ENCODE results near the gene EDC4.

The EDC4 gene

DNA sequence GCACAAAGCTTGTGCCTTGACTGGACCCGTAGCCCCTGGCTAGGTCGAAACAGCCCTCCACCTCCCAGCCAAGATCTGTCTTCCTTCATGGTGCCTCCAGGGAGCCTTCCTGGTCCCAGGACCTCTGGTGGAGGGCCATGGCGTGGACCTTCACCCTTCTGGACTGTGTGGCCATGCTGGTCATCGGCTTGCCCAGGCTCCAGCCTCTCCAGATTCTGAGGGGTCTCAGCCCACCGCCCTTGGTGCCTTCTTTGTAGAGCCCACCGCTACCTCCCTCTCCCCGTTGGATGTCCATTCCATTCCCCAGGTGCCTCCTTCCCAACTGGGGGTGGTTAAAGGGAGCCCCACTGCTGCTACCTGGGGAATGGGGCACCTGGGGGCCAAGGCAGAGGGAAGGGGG, 55.3 kb downstream of the EDC4 start:
- DNase-seq (ENCODE audit: low read depth in 1 of 2, low spot score in 1 of 2), result no peak

DNA sequence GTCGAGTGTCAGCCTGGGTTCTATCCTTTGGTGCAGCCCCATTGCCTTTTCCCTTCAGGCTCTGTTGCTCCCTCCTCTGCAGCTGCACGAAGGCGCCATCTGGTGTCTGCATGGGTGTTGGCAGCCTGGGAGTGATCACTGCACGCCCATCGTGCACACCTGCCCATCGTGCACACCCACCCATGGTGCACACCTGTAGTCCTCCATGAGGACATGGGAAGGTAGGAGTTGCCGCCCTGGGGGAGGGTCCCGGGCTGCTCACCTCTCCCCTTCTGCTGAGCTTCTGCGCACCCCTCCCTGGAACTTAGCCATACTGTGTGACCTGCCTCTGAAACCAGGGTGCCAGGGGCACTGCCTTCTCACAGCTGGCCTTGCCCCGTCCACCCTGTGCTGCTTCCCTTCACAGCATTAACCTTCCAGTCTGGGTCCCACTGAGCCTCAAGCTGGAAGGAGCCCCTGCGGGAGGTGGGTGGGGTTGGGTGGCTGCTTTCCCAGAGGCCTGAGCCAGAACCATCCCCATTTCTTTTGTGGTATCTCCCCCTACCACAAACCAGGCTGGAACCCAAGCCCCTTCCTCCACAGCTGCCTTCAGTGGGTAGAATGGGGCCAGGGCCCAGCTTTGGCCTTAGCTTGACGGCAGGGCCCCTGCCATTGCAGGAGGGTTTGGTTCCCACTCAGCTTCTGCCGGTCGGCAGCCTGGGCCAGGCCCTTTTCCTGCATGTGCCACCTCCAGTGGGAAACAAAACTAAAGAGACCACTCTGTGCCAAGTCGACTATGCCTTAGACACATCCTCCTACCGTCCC, 55.9 kb downstream of the EDC4 start:
- peak; percentile 53 to 78 for DNase-seq (ENCODE audit: low read depth in 1 of 2, low spot score in 1 of 2)

DNA sequence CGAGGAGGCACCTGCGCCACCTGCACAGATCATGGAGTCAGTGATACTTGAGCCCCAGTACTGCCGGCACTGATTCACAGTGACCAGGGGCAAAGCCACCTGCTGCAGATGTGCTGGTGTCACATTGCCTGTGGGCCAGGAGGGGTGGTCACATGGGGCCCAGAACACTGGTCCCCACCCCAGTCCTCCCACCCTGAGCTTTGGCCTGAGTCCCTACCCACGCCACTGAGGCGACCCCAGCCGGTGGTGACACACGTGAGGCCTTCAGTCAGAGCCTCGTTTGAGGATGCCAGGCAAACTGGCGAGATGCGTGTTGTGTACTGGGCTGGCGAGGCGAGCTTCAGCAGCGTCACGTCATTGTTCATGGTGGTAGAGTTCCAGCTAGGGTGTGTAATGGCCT, 57.3 kb downstream of the EDC4 start:
- DNase-seq (ENCODE audit: low read depth in 1 of 2, low spot score in 1 of 2), result no peak

DNA sequence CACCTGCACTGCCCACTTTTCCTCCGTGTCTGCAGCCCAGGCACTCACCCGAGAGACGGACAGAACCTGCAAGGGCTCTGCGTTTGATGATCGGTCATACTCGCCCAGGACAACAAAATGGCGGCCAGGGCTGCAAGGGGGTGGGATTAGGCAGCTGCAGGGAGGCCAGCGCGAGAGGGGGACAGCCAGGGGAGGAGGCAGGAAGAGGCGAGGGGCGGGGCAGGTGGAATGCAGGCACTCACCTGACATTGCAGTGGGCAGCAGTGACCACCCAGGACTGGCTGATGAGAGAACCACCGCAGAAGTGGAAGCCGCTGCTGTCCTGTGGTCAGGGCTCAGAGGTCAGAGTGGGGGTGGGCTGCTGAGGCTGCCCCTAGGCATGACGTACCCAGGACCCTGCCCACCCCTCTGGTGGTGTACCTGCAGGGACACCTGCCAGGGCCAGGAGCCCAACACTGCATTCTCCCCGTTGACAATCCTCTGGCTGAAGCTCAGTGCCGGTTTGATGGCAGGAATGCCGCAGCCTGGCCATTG, 57.9 kb downstream of the EDC4 start:
- DNase-seq (ENCODE audit: low read depth in 1 of 2, low spot score in 1 of 2), result no peak
